Neuronal stem cell (in vitro differentiated cells): Measurements from ENCODE around the gene AKT2.

Experiments used
- DNase-seq: peaks from one replicate; pipeline ENCODE4 v3.0.0-alpha.2; 2013; ENCODE audit warnings: low spot score
- H2AFZ ChIP-seq: one replicate; pipeline ENCODE4 v1.6.1; 2013; ENCODE audit warnings: mild to moderate bottlenecking, low read length, inconsistent platforms
- H2AK5ac ChIP-seq: 2 replicates; pipeline ENCODE4 v1.6.1; 2013; ENCODE audit warnings: low read depth, mild to moderate bottlenecking, inconsistent platforms, low read length, moderate library complexity, mixed read lengths
- H2BK120ac ChIP-seq: 2 replicates; pipeline ENCODE4 v1.6.1; 2013; ENCODE audit warnings: low read depth, mild to moderate bottlenecking, inconsistent platforms, low read length, moderate library complexity, mixed read lengths
- H2BK12ac ChIP-seq: one replicate; pipeline ENCODE4 v1.6.1; 2013; ENCODE audit warnings: low read length, inconsistent platforms
- H2BK15ac ChIP-seq: 2 replicates; pipeline ENCODE4 v1.6.1; 2013; ENCODE audit warnings: mild to moderate bottlenecking, low read length, inconsistent platforms, mixed read lengths
- H2BK5ac ChIP-seq: one replicate; pipeline ENCODE4 v1.6.1; 2013; ENCODE audit warnings: inconsistent platforms, mild to moderate bottlenecking, low read length, moderate library complexity
- H3K14ac ChIP-seq: one replicate; pipeline ENCODE4 v1.6.1; 2013; ENCODE audit warnings: low read length, inconsistent platforms
- H3K18ac ChIP-seq: 2 replicates; pipeline ENCODE4 v1.6.1; 2013; ENCODE audit warnings: low read length, inconsistent platforms
- H3K23ac ChIP-seq: 2 replicates; pipeline ENCODE4 v1.6.1; 2013; ENCODE audit warnings: low read depth, mild to moderate bottlenecking, mixed read lengths, low read length, inconsistent platforms; ENCODE audit not compliant: poor library complexity
- H3K27ac ChIP-seq: replicated peaks from 3 replicates; pipeline ENCODE4 v1.5.1; 2013; ENCODE audit warnings: low read length, inconsistent platforms
- H3K27me3 ChIP-seq, 3 experiments: 2 replicates each; pipeline ENCODE4 v1.6.1; 2013; ENCODE audit warnings: low read length in 3 of 3, mild to moderate bottlenecking in 2 of 3, inconsistent platforms in 1 of 3, low read depth in 1 of 3, mixed read lengths in 1 of 3, moderate library complexity in 1 of 3; ENCODE audit not compliant: control insufficient read depth in 3 of 3, insufficient read depth in 3 of 3
- H3K36me3 ChIP-seq, 2 donors: replicated peaks in 1 of 2; 2 replicates each; pipeline ENCODE4 v1.6.1; 2013; ENCODE audit warnings: low read length in 2 of 2; ENCODE audit not compliant: control insufficient read depth in 2 of 2, insufficient read depth in 2 of 2
- H3K4ac ChIP-seq: 2 replicates; pipeline ENCODE4 v1.6.1; 2013; ENCODE audit warnings: inconsistent platforms, mild to moderate bottlenecking, low read length, moderate library complexity
- H3K4me1 ChIP-seq, 2 donors: 1 replicate in 1 of 2; 2 replicates in 1 of 2; pipeline ENCODE4 v1.6.1; 2013; ENCODE audit warnings: low read length in 2 of 2, low read depth in 1 of 2; ENCODE audit not compliant: control insufficient read depth in 2 of 2, insufficient read depth in 1 of 2
- H3K4me2 ChIP-seq: one replicate; pipeline ENCODE4 v1.6.1; 2013; ENCODE audit warnings: mild to moderate bottlenecking, low read length, inconsistent platforms; ENCODE audit not compliant: insufficient read depth, poor library complexity, severe bottlenecking
- H3K4me3 ChIP-seq, 2 donors: 2 replicates each; pipeline ENCODE4 v1.5.1; 2013; ENCODE audit warnings: low read length in 2 of 2, mild to moderate bottlenecking in 2 of 2, inconsistent platforms in 1 of 2, moderate library complexity in 1 of 2
- H3K79me1 ChIP-seq: one replicate; pipeline ENCODE4 v1.6.1; 2013; ENCODE audit warnings: low read depth, mild to moderate bottlenecking, inconsistent platforms, low read length, moderate library complexity
- H3K9ac ChIP-seq: one replicate; pipeline ENCODE4 v1.6.1; 2013; ENCODE audit warnings: mild to moderate bottlenecking, low read depth, low read length, inconsistent platforms; ENCODE audit not compliant: poor library complexity
- H3K9me3 ChIP-seq, 2 donors: replicated peaks in 1 of 2; 2 replicates each; pipeline versions ENCODE3 to v1.6.1; 2013; ENCODE audit warnings: low read length in 2 of 2, mild to moderate bottlenecking in 2 of 2, inconsistent platforms in 1 of 2, low read depth in 1 of 2, mixed read lengths in 1 of 2, moderate library complexity in 1 of 2; ENCODE audit not compliant: control insufficient read depth in 2 of 2, insufficient read depth in 1 of 2
- H4K8ac ChIP-seq: one replicate; pipeline ENCODE4 v1.6.1; 2013; ENCODE audit warnings: low read depth, mild to moderate bottlenecking, inconsistent platforms, low read length, moderate library complexity
- H4K91ac ChIP-seq: one replicate; pipeline ENCODE4 v1.6.1; 2013; ENCODE audit warnings: low read length, low read depth, mild to moderate bottlenecking, inconsistent platforms; ENCODE audit not compliant: poor library complexity
- WGBS, 2 donors: extraction: QIAGEN DNeasy Blood & Tissue Kit; methylation state at CpG; one replicate each; pipeline ENCODE4 v1.1.7; 2013; ENCODE audit warnings: missing lambda C conversion rate in 2 of 2, mixed read lengths in 1 of 2; ENCODE audit not compliant: insufficient read length in 2 of 2, insufficient replicate concordance in 1 of 2; ENCODE audit errors: extremely low coverage in 2 of 2; 5-methylcytosine and 5-hydroxymethylcytosine counted together

The AKT2 gene

GRCh38 chr19:40309666-40310065 lies 24.5 kb upstream of the AKT2 start:
- H3K14ac ChIP-seq: no peak overlapping the region
- H2BK120ac ChIP-seq: no peak overlapping the region
- H3K4me2 ChIP-seq: no peak overlapping the region
- no peaks in the 10 kb centered on the region for H3K9me3 ChIP-seq
- H4K91ac ChIP-seq: no peak overlapping the region
- DNase-seq: no peak
- H3K27ac ChIP-seq: no peak overlapping the region
- H3K27me3 ChIP-seq: no peaks in the 10 kb centered on the region
- H3K4me3 ChIP-seq: no peak overlapping the region
- no peak overlapping the region for H2BK5ac ChIP-seq
- H3K23ac ChIP-seq: no peak overlapping the region
- peaks cover 0 to 1% of the 10 kb centered on the region in 2 donors for H3K36me3 ChIP-seq
- no peak overlapping the region for H2BK15ac ChIP-seq
- H3K79me1 ChIP-seq: no peaks in the 10 kb centered on the region
- no peak overlapping the region for H3K4ac ChIP-seq
- no peak overlapping the region for H2AK5ac ChIP-seq
- H3K18ac ChIP-seq: no peak overlapping the region
- no peaks in the 10 kb centered on the region for H3K4me1 ChIP-seq
- WGBS, 2 donors: no CpG with 5 or more reads among the region's 1 CpG
- H2BK12ac ChIP-seq: no peak overlapping the region
- H3K9ac ChIP-seq: no peak overlapping the region
- H4K8ac ChIP-seq: no peak overlapping the region
- no peak overlapping the region for H2AFZ ChIP-seq

GRCh38 chr19:40305403-40305802 lies 20.3 kb upstream of the AKT2 start:
- no peaks in the 10 kb centered on the region for H3K9me3 ChIP-seq
- no peak overlapping the region for H3K27ac ChIP-seq
- no peak overlapping the region for H4K8ac ChIP-seq
- H3K4me3 ChIP-seq: no peak overlapping the region
- H2AK5ac ChIP-seq: no peak overlapping the region
- no peak overlapping the region for H4K91ac ChIP-seq
- no peak overlapping the region for H3K18ac ChIP-seq
- no peak overlapping the region for H3K9ac ChIP-seq
- no peak overlapping the region for H2BK120ac ChIP-seq
- H2AFZ ChIP-seq: no peak overlapping the region
- no peaks in the 10 kb centered on the region for H3K36me3 ChIP-seq
- no peak overlapping the region for H3K14ac ChIP-seq
- peak; percentile 74 for DNase-seq
- no CpG with 5 or more reads among the region's 5 CpGs for WGBS, 2 donors
- H2BK12ac ChIP-seq: no peak overlapping the region
- H3K23ac ChIP-seq: no peak overlapping the region
- H3K79me1 ChIP-seq: no peaks in the 10 kb centered on the region
- no peak overlapping the region for H3K4me2 ChIP-seq
- no peak overlapping the region for H3K4ac ChIP-seq
- no peak overlapping the region for H2BK15ac ChIP-seq
- no peak overlapping the region for H2BK5ac ChIP-seq
- no peaks in the 10 kb centered on the region for H3K4me1 ChIP-seq
- no peaks in the 10 kb centered on the region for H3K27me3 ChIP-seq

- Histone ChIP-seq H4K8ac (no peak overlapping the region), H2BK12ac (no peak overlapping the region), H2BK120ac (no peak overlapping the region), H3K36me3 (no peaks in the 10 kb centered on the region), H3K4me2 (no peak overlapping the region), H3K9me3 (no peaks in the 10 kb centered on the region), H2AK5ac (no peak overlapping the region), H3K4me1 (no peaks in the 10 kb centered on the region), H3K4me3 (no peak overlapping the region), H3K4ac (no peak overlapping the region), H3K9ac (no peak overlapping the region), H2AFZ (no peak overlapping the region), H3K27ac (no peak overlapping the region), H2BK5ac (no peak overlapping the region), H3K18ac (no peak overlapping the region), H3K79me1 (no peaks in the 10 kb centered on the region), H3K14ac (no peak overlapping the region), H3K27me3 (no peaks in the 10 kb centered on the region), H2BK15ac (no peak overlapping the region), H4K91ac (no peak overlapping the region), H3K23ac (no peak overlapping the region)
- WGBS, 2 donors: no CpG with 5 or more reads among the region's 4 CpGs
- no peak for DNase-seq
Observed at GRCh38 chr19:40304306-40304705, 19.2 kb upstream of the AKT2 start.

- Histone ChIP-seq H3K36me3 (no peaks in the 10 kb centered on the region), H3K23ac (no peak overlapping the region), H3K27ac (no peak overlapping the region), H3K4ac (no peak overlapping the region), H3K4me1 (no peaks in the 10 kb centered on the region), H2BK12ac (no peak overlapping the region), H4K8ac (no peak overlapping the region), H3K27me3 (no peaks in the 10 kb centered on the region), H2BK120ac (no peak overlapping the region), H4K91ac (no peak overlapping the region), H3K14ac (no peak overlapping the region), H3K9ac (no peak overlapping the region), H3K4me2 (no peak overlapping the region), H3K4me3 (no peak overlapping the region), H2AFZ (no peak overlapping the region), H3K9me3 (no peaks in the 10 kb centered on the region), H3K79me1 (no peaks in the 10 kb centered on the region), H2AK5ac (no peak overlapping the region), H2BK5ac (no peak overlapping the region), H2BK15ac (no peak overlapping the region), H3K18ac (no peak overlapping the region)
- no peak for DNase-seq
- no CpG with 5 or more reads among the region's 2 CpGs for WGBS, 2 donors
Observed at GRCh38 chr19:40303765-40304164, 18.6 kb upstream of the AKT2 start.
